ENCODE data around the gene GPR141.

- no peak for TF ChIP-seq CTCF (conservative IDR thresholded peaks at IDR 0.05; ENCODE audit: low read depth, low read length)
- TF ChIP-seq EZH2 (IDR thresholded peaks at IDR 0.05; ENCODE audit: low read length, unreplicated experiment) = no peak
- no peak for TF ChIP-seq EZH2phosphoT487 (IDR thresholded peaks at IDR 0.05; ENCODE audit: borderline replicate concordance, low read length)
Measured at GRCh38 chr7:37671876-37672275, 11.7 kb upstream of the GPR141 start.
